Heart left ventricle (tissue), 13 donors: Measurements from ENCODE around the gene CNGB1.

Experiments
- POLR2A ChIP-seq, 2 donors: fragments of 450-650 bp; IDR thresholded peaks; one replicate each; pipeline ENCODE4 v1.6.1; 2017; ENCODE audit warnings: antibody characterized with exemption in 2 of 2, mild to moderate bottlenecking in 2 of 2, moderate library complexity in 2 of 2
- TF ChIP-seq, protein P1 (sequence below), 12 donors: fragments of 200-600 bp; sonication (generic) in 4 of 12; IDR thresholded peaks; one replicate each; pipeline versions ENCODE4 v1.5.0 to v1.8.0; 2018 to 2022; ENCODE audit warnings: antibody characterized with exemption in 12 of 12, mild to moderate bottlenecking in 5 of 12
- donor health status: ischemic (EF 13 %, LVEDD 7.1; RV severe dilation, severe dysfunction).
- donor health status: DM: no; HTN: yes; CAD: no.
- donor health status: DM: no; HTN: no; CAD: no.
- donor health status: ischemic (EF 25% LVEDD 6.9; RV normal size, moderate dysfunction).
- donor health status: ischemic (EF 25% LVEDD 5.7; RV mildly dilated, moderate dysfunction).
- donor health status: ischemic (EF 35%, LVEDD 5.7; RV mildly dilated, moderate dysfunction).
- donor health status: nonischemic (EF 11% LVEDD 7.7; RV severe dilation, severe dysfunction).
- donor health status: DM: yes; HTN: yes; CAD: no.
- donor health status: PGD.
- donor health status: ischemic (EF 29% LVEDD 5.4; RV normal size, mild dysfunction).
- donor health status: nonischemic (EF 23%, LVEDD 6.1; RV moderate dilation, normal function).

DNA sequence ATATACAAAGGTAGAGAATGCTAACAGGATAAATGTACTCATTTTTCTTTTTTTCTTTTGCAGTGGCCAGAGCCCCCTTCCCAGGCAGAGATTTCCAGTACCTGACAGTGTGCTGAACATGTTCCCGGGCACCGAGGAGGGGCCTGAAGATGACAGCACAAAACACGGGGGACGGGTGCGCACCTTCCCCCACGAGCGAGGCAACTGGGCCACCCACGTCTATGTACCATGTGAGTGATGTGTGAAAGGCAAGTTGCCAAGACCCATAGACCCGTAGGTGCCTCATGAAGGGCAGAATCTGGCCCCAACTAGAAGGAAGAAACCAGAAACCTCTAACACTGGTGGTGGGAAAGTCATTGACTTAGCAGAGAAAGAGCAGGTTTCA is 31.5 kb upstream of the CNGB1 start:
- no peak for TF ChIP-seq POLR2A (IDR thresholded peaks at IDR 0.05)
- TF ChIP-seq, protein P1, sequence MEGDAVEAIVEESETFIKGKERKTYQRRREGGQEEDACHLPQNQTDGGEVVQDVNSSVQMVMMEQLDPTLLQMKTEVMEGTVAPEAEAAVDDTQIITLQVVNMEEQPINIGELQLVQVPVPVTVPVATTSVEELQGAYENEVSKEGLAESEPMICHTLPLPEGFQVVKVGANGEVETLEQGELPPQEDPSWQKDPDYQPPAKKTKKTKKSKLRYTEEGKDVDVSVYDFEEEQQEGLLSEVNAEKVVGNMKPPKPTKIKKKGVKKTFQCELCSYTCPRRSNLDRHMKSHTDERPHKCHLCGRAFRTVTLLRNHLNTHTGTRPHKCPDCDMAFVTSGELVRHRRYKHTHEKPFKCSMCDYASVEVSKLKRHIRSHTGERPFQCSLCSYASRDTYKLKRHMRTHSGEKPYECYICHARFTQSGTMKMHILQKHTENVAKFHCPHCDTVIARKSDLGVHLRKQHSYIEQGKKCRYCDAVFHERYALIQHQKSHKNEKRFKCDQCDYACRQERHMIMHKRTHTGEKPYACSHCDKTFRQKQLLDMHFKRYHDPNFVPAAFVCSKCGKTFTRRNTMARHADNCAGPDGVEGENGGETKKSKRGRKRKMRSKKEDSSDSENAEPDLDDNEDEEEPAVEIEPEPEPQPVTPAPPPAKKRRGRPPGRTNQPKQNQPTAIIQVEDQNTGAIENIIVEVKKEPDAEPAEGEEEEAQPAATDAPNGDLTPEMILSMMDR (IDR thresholded peaks at IDR 0.05), result no peak
